DOHH2 (cell line): ENCODE measurements around the gene EXOC6B.

Source experiments
- EZH2phosphoT487 ChIP-seq: fragments of 200-600 bp; sonication (generic); IDR thresholded peaks from 2 replicates; pipeline ENCODE4 v1.6.1; 2017; ENCODE audit warnings: borderline replicate concordance, mild to moderate bottlenecking, antibody characterized with exemption, low read length, moderate library complexity, mixed read lengths
- TF ChIP-seq, protein P1 (sequence below): fragments of 200-600 bp; sonication (generic); IDR thresholded peaks from one replicate; pipeline ENCODE4 v1.5.1; 2014; ENCODE audit warnings: antibody characterized with exemption, mild to moderate bottlenecking, low read depth, low read length; ENCODE audit not compliant: poor library complexity, severe bottlenecking

DNA sequence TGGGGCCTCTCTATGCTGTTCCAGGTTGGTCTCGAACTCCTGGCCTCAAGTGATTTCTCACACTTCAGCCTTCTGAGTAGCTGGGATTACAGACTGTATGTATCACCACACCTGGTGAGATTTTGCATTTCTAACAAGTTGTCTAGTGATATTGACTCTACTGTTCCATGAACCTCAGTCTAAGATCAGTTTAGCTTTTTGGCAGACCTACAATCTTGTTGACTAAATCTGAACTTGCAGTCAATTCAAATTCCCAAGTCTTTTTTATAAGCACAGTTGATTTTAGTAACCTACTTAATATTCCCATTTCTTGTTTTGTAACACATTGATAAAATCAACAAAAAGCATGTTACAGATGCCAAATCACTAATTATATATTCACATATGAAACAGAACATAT is 412.1 kb downstream of the EXOC6B start:
- TF ChIP-seq, protein P1, sequence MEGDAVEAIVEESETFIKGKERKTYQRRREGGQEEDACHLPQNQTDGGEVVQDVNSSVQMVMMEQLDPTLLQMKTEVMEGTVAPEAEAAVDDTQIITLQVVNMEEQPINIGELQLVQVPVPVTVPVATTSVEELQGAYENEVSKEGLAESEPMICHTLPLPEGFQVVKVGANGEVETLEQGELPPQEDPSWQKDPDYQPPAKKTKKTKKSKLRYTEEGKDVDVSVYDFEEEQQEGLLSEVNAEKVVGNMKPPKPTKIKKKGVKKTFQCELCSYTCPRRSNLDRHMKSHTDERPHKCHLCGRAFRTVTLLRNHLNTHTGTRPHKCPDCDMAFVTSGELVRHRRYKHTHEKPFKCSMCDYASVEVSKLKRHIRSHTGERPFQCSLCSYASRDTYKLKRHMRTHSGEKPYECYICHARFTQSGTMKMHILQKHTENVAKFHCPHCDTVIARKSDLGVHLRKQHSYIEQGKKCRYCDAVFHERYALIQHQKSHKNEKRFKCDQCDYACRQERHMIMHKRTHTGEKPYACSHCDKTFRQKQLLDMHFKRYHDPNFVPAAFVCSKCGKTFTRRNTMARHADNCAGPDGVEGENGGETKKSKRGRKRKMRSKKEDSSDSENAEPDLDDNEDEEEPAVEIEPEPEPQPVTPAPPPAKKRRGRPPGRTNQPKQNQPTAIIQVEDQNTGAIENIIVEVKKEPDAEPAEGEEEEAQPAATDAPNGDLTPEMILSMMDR: no peak
- no peak for TF ChIP-seq EZH2phosphoT487
